ENCODE data around the gene RACGAP1.

RACGAP1 gene

DNA sequence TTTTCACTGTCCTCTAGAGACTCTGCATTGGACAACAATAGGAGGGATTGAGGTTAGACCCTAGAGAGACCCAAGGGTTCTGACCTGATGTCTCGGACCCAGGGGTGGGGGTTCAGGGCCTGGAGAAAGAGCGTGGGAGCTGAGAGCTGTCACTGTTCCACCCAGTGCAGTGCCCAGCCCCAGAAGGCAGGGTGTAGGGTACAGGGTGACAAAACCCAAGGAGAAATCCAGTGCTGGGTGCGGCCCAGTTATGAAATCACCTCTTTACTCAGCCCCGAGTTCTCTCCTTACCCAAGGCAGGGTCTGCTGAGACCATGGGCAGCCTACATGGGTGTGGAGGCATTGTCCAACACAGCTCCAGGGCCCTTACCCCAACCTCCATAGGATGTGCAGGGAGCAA lies 72.1 kb downstream of the RACGAP1 start:
- DNase-seq: no peak

DNA sequence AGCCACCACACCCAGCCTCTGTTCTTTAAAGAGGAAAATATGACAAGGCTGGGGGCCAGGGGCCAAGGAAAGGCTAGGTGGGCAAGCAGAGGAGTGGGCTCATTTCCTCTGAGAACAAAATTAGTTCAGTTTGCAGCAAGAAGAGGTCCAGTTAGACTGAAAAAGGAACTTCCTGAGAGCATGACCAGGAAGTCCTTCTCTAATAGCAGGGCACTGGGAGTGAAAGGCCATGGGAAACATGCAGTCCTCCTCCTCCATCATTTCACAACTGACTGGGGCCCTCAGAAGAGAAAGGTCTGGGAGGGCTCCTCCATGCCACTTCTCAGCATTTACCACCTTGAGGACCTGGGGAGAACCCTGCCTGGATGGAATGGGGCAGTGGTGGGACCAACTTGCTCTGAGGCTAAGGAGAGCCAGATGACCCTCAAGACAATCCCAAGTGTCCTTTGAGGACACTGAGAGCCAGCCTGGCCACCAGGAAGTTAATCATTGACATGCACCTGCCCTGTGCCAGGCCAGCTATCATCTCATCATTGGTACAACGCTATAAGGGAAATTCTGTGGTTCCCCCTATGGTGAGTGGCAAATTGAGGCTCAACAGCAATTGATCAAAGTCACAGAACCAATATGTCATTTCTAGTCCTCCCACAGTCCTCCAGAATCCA lies 72.8 kb downstream of the RACGAP1 start:
- no peak for DNase-seq

DNA sequence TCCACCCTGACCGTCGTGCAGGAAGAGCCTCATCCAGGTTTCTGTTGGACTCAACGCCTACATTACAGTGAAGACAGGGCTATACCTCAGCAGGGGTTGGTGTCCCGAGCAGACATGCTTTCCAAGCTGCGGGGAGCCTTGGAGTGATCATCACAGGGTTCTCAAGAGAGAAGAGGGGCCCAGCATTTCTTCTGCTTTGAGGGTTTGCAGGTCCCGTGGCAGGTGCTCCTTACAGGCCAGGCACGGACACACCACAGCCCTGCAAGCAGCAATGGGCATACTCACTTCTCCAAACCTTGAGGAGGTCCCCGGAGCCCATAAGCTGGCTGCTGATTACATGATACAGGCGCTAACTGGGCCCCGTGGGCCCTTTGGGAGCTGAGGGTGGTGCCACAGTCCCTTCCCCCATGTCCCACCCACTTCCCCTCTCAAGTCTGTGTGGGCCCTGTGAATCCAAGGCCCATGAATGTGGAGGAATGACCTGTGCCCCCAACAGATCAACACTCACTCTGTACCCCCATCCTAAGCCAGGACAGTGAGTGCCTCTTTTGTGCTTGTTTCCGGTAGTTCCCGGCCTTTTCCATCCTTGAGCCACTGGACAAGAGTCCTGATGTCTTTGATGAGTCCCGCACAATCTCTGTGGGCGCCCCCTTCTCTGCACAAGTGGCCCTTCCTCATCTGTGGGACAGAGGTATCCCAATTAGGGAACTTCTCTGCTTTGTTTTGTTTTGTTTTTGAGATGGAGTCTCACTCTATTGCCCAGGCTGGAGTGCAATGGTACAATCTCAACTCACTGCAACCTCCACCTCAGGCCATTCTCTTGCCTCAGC lies 73.7 kb downstream of the RACGAP1 start:
- no peak for DNase-seq

DNA sequence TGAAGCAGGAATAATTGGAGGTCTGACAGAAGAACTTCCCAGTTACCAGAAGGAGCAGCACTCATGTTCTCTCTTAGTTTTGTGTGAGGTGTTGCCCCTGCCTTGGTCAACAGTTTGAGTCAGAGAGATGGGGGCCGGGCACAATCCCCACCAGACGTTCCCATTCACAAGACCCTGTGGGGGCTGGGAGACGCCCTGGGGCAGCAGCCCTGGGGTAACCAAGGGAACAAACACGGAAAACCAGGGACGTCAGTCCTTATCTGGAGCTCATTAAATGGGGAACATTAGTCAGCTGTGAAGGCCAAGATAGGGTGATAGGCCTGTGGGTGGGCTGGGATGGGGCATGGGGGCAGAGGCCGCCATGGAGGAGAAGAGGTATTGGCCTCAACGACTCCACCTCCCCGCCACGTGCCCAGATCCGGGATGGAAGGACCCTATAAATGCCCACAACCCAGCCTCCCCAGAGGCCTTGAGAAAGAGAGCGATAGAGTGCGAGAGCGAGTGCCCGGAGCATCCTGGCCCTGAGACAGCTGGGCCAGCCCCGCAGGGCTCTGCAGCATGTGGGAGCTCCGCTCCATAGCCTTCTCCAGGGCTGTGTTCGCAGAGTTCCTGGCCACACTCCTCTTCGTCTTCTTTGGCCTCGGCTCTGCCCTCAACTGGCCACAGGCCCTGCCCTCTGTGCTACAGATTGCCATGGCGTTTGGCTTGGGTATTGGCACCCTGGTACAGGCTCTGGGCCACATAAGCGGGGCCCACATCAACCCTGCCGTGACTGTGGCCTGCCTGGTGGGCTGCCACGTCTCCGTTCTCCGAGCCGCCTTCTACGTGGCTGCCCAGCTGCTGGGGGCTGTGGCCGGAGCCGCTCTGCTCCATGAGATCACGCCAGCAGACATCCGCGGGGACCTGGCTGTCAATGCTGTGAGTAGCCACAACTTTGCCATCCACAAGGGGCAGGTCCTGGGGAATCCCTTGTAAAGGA lies 74.7 kb downstream of the RACGAP1 start, which contains the start of gene AQP2:
TSS of gene AQP2 (plus strand) at position 465 of the 979 bp plus-strand sequence. CDS start at position 559, 94 bp downstream.
- no peak for DNase-seq

DNA sequence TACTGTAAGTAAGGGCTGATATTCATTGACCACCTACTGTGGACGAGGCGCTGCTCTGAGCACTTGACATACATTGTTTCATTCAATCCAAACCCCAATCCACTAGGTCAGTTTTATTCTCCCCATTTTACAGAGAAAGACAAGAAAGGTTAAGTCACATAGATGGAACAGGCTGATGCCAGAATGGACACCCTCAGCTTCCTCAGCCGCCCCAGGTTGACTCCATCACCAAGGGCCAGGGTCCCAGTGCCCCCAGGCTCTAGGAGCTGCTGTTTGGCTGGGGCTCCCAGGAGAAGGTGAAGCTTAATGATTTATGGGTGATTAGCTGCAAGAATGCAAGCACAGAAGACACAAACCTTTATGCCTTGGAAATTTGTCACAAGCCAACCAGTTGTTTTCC lies 75.4 kb downstream of the RACGAP1 start:
- no peak for DNase-seq

DNA sequence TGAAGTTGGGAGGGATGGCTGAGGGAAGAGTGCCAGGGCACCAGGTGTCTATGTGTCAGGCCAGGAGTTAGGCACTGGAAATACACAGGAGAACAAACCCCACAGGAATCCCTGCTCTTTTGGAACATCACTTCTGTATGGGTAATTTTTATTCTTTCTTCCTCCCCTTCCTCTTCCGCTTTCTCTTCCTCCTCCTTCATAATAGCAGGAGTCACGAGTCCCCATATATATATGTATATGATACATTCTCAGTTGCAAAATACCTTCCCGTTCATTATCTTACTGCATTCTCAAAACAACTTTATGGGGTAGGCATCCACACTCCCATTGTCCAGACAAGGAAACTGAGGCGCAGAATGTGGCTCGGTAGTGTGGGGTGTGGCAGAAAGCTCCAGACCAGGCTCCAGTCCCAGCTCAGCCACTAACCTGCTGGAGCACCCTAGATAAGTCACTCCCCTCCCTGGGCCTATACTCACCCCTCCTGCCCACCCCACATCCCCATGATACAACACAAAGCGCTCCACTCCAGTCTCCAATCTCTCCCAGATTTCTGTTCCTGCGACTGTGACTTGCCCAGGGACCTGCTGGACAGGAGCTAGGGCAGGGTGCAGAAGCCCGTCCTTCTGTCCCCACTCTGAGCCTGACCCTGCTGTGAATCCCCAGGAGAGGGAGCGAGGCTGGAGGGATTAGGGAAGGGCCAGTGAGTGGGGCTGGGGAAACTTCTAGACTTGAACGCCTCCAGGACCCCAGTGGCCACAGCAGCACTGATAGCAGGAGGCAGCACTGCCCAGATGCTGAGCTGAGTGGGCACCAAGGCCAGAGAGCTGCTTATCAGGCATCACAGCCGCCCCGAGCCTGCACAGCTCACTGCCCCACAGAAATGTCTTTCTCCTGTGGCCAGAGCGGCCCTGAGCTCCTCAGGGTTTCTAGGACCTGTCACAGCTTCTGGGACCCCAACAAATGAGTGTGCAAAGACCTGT lies 76.1 kb downstream of the RACGAP1 start:
- no peak for DNase-seq

DNA sequence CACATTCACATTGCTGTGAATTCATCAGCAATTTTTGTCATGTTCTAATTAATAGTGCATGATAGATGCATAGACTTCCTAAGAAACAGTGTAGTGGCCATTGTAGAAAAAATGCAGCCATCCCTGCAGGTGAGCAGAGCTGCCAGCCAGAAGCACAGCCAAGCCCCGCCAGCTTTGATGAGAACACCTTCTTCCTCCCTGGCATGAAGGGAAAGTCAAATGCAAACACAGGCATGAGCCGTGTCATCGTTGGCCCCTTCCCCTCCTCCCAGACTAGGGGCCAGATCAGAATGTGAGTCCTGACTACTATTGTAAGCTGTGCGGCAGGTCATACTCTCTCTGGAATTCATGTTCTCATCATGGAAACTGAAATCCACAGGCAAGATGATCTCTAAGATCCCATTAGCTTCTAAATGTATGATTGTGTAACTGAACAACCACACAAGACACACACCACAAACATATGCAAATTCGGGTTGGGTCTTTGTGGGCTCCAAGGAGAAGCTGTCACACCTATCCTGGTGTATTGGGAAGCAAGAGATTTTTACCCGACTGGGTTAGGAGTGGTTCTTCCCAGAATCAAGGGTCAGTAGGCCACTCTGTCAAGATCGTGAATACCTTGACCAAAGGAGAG lies 77.6 kb downstream of the RACGAP1 start:
- DNase-seq: no peak

DNA sequence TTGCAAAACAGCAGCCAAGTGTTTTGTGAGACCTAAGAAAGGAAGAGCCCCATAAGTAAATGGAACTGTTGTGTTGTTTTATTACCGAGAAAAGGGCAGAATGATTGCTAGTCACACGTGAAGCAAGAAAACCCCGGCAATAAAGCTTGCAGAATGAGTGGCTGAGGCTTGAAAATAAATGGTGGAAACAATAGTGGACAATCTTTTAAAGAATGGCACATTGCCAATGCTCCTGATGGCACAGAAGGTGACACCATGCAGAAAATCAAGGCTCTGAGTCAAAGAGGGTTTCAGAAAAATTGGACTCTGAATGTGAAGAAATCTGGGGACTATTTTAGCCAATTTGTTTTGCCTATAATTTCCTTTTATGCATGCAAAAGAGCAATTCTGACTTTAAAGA lies 78.8 kb downstream of the RACGAP1 start:
- DNase-seq: no peak

DNA sequence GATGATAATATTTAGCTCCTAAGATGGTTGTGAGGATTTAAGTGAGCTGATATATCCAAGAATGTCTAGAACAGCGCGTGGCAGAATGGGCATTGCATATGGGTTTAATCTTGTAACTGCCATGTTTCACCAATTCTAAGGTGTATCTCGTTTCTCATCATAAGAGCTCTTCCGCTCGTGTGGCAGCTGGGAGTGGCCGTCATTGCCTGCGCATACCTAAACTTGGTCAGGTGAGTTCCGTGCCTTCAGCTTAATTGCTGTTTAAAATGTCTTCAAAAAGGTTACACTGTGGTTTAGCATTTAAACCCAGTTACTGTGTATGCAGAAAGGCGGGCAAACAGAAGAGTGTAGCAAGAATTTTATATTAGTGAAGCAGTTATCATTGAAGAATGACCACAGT lies 79.2 kb downstream of the RACGAP1 start:
- DNase-seq: no peak

DNA sequence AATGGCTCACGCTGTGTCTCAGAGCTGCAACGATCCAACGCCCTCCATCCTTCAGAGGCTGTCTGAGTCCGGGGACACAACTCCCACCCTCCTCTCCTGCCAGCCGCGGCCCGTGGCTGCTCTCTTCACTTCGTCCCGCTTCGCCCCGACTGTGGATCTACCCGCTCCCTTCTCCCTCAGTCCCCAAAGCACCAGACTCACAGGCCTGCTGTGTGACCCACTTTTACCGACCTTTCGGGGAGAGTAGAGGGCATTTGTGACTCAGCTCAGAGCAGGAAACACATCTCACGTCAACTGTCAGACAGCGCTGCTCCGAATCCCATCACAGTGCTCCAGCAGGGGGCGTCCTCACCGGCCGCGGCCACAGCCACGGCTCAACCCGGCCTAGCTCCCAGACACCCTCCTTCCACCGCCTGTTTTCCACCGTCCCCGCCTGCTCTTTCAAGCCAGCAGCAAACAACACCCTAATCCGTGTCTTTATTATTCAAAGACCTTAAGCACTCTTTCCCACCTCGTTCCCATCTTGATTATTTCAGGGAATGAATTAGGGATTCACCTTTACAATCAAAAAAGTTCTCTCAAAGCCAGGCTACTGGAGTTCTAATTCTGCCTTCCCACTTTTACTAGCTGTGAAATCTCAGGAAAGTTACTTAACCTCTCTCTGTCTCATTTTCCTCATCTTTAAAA lies 79.8 kb downstream of the RACGAP1 start:
- no peak for DNase-seq

DNA sequence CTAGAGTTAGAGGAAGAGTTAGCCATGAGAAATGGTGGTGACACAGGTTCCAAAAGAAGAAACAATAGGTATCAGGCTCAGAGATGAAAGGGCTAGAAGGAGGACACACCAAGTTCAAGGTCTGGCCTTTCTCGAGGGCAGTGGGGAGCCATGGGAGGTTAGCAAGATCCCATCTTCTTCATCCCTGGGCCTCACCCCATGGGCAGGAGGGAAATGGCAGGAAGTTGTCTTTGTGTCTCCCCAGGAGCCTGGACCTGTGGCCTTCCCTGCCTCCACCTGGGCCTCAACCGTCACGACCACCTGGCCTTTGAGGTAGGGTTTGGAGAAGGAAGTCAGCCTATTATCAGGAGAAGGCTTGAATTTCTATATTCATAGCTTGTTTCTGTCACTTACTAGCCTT lies 80.6 kb downstream of the RACGAP1 start:
- no peak for DNase-seq

DNA sequence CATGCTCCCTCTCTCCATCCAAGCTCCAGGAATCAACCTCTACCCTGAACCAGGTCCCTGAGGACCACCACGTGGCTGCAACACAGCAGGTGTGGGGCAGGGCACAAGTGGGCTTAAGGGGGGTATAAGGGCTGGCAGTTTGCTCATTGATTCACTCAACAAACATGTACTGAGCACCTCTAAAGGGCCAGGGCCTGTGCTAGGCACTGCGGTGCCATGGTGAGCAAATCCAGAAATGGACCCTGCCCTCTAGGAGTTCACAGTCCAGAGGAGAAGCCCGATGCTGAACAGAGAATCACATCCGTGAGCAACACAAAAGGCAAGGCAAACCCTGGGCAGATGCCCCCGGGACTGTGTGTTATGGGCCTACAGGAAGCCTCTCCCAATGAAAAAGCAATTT lies 81.2 kb downstream of the RACGAP1 start:
- no peak for DNase-seq

DNA sequence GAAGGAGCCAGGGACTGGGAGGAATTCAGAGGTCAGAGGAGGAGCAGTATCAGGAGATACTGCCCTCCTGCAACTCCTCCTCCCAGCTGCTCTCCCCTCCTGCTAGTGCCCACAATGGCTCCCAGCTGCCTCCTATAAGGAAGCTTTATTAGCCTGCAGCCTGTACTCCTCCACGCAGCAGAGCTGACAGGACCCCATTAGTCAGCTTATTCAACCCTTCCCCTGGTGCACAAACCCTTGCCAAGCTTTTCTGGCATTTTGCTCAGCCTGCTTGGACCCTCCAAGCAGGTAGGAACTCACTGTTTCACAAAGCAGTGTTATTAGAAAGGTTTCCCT lies 81.7 kb downstream of the RACGAP1 start:
- no peak for DNase-seq

DNA sequence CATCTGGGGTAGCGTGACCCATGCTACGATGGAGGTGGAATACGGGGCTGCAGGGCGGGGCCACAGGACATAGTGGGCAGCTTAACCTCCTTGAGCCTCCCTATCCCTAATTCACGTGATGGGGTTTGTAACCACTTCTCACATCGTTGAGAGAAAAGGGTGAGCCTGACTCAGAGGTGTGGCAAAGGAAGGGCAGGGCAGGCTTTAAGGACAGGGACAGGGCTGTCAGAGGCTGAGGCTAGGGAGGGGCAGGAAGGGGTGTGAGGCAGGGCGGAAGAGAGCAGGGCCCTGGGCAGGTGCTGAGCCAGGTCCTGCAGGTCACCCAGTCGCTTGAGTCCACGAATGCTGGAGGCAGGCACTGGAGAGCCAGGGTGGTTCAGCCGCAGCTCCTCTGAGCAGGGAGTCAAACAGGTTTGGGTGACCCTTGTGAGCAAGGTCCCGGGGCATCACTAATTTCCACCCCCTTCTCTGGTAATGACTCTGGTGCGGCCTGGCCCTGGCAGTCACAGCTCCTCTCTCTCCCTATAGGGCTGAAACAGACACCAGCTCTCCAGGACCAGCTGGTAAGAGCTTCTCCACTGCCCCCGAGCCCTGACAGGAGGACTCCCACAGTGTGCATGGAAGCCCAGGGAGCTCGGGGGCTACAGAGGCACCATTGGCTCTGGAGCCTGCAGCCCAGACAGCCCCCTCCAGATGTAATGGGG lies 82.2 kb downstream of the RACGAP1 start:
- no peak for DNase-seq

DNA sequence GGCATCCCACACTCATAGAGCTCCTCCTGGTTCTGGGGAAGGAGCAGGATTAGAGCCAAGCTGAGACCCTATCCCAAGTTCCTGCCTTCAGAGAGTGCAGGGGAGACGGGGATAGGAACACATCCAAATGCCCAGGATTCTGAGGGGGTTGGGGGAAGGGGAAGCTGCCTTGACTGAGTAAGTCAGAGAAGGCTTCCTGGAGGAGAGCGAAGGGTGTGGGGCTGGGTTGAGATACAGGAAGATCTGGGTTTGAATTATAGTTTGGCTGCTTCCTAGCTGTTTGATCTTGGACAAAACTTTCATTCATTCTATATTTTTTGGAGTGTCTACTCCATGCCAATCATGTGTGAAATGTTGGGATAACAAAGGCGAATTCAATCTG lies 82.8 kb downstream of the RACGAP1 start:
- no peak for DNase-seq

DNA sequence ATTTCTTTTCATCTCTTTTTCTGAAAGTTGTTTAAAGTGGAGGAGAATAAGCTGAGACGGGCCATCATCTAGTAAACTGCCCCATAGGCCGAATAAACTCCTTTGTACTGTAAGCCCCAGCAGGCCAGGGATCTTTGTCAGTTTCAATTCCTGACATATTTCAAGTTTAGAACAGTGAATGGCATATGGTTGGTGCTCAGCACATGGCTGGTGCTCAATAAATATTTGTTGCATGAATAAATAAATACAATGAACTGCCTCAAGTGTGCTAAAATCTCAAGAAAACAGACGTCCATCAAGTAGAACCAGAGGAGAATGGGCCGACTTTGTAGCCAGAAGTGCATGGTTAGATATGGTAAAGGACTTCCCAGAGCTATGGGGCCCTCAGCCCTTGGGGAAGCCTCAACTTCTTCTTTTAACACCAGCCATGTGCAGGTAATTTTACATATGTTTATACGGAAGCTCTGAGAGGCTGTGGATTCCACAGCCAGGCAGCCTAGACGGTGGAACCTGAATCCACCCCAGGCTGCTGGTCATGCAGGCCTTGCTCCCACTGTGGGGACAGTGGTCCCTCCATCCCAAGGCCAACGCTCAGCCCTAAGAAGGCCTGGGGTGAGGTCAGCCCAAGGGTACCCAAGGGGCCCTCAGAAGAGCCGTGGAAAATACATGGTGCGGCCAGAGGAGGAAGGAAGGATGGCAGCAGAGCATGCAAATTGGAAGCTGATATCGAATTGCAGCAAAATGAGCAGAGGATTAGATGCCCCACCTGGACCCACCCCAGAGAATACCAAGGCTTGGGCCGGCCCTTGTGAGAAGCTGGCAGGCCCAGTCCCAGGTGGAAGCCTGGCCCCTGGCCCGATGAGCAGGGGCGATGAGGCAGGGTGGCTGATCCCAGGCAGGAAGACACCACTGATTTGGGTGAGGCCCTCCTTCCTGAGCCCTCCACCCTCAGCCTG lies 83.5 kb downstream of the RACGAP1 start:
- no peak for DNase-seq

DNA sequence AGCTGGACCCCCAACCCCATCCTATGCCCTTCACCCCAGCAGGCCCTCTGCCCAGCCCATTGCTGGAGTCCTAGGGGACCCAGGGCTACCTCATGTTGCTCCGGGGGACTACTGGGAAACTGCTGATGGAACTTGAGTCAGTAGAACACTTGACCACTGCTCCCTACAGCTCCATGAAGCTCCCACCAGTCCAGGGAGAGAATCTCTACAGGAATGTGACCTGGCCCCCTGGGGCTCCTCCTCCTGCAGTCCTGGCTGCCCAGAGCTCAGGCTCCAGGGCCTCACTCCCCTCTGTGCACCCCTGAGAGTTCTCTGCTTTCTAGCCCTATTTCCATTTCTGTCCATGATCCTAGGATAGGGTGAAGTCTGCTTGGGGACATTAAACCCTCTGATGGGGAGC lies 85.6 kb downstream of the RACGAP1 start:
- no peak for DNase-seq

DNA sequence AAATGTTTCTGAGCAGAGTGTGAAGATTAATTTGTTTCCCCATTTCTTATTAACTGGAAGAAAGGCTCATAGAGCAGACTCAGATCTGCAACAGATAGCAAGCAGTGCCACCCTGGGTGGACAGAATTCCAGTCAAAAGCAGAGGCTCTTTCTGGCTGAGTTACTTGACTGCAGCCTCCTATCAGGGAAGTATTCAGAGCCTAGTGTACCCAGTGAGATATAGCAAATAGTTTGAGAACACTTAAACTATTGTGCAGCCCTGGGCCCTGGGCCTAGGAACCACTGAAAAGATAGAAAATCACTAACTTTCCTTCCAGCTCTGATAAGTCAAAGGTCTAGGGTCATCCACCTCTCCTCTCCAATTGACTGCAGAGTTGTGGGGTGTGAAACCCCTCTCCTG lies 86.0 kb downstream of the RACGAP1 start:
- no peak for DNase-seq

All from NCI-H2029 (cell line).